Measurements from ENCODE around the gene DIAPH3. TPM values are rescaled to one million over a fixed set of nuclear protein-coding genes. Genes with fewer than 3 reads are reported as not detected.

The DIAPH3 gene
- total and polyA plus RNA-seq, 7 donors: 0.16 to 3.8 (median 1.1) TPM; not detected in 1

- intact Hi-C loops (cut with DNase I): loop anchor here (10.0 kb wide), 1 partner anchor 265 kb away; no protein-coding TSS in a partner anchor
- Histone ChIP-seq H3K36me3 (no peaks in the 10 kb centered on the region), H3K27me3 (no peaks in the 10 kb centered on the region), H3K4me3 (no peak overlapping the region), H3K27ac (no peak overlapping the region), H3K4me1 (peaks cover 0 to 6% (median 4%) of the 10 kb centered on the region in 4 donors), H3K9me3 (no peaks in the 10 kb centered on the region)
- WGBS, 2 donors: 90 to 94% methylated on average over 3 of the region's 3 CpGs
- TF ChIP-seq, protein P1, sequence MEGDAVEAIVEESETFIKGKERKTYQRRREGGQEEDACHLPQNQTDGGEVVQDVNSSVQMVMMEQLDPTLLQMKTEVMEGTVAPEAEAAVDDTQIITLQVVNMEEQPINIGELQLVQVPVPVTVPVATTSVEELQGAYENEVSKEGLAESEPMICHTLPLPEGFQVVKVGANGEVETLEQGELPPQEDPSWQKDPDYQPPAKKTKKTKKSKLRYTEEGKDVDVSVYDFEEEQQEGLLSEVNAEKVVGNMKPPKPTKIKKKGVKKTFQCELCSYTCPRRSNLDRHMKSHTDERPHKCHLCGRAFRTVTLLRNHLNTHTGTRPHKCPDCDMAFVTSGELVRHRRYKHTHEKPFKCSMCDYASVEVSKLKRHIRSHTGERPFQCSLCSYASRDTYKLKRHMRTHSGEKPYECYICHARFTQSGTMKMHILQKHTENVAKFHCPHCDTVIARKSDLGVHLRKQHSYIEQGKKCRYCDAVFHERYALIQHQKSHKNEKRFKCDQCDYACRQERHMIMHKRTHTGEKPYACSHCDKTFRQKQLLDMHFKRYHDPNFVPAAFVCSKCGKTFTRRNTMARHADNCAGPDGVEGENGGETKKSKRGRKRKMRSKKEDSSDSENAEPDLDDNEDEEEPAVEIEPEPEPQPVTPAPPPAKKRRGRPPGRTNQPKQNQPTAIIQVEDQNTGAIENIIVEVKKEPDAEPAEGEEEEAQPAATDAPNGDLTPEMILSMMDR (IDR thresholded peaks at IDR 0.05): no peak
- no peak for TF ChIP-seq EP300 (IDR thresholded peaks at IDR 0.05)
- no peak for TF ChIP-seq POLR2AphosphoS5 (IDR thresholded peaks at IDR 0.05)
- TF ChIP-seq POLR2A (IDR thresholded peaks at IDR 0.05): no peak
- no peak for DNase-seq
Observed at GRCh38 chr13:60169239-60170031, 5.7 kb upstream of the DIAPH3 start.

DNA sequence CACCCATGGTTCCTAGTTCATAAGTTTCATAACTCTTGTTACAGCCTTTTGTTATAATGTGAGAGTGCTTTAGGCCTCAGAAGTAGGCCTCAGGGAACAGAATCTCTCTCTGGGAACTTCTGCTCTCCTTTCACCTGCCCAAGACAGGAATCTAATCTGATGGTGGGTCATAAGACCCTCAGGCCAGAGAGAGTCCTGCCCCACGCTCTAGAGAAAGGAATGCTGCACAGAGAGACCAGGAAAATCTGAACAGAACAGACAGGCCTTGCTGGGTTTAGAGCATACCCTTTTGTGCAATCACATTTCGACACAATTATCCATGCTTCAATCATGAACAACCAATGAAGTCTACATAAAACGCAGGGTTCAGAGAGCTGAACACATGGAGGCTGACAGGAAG is 3.4 kb upstream of the DIAPH3 start:
- no peak overlapping the region for H3K27ac ChIP-seq
- intact Hi-C loops (cut with DNase I): loop anchor here (10.0 kb wide), 1 partner anchor 268 kb away; no protein-coding TSS in a partner anchor
- TF ChIP-seq EP300 (IDR thresholded peaks at IDR 0.05) (no peak), POLR2AphosphoS5 (IDR thresholded peaks at IDR 0.05) (no peak), POLR2A (IDR thresholded peaks at IDR 0.05) (no peak)
- TF ChIP-seq, protein P1 (IDR thresholded peaks at IDR 0.05): no peak
- no peaks in the 10 kb centered on the region for H3K36me3 ChIP-seq
- DNase-seq: no peak
- H3K27me3 ChIP-seq: no peaks in the 10 kb centered on the region
- WGBS, 2 donors: 85 to 94% methylated on average over 3 of the region's 3 CpGs
- no peaks in the 10 kb centered on the region for H3K9me3 ChIP-seq
- peaks cover 0 to 18% (median 14%) of the 10 kb centered on the region in 4 donors for H3K4me1 ChIP-seq
- no peak overlapping the region for H3K4me3 ChIP-seq

GRCh38 chr13:60165391-60166099 is 1.8 kb upstream of the DIAPH3 start:
- intact Hi-C loops (cut with DNase I): loop anchor here (2.0 to 10.0 kb wide), 2 partner anchors 231 to 269 kb away; partner anchors contain the start of gene TDRD3
- Histone ChIP-seq H3K27ac (no peak overlapping the region), H3K4me3 (no peak overlapping the region), H3K9me3 (no peaks in the 10 kb centered on the region), H3K27me3 (no peaks in the 10 kb centered on the region), H3K36me3 (no peaks in the 10 kb centered on the region), H3K4me1 (peaks cover 0 to 18% (median 14%) of the 10 kb centered on the region in 4 donors)
- no peak for TF ChIP-seq POLR2AphosphoS5 (IDR thresholded peaks at IDR 0.05)
- TF ChIP-seq EP300 (IDR thresholded peaks at IDR 0.05): no peak
- TF ChIP-seq, protein P1 (IDR thresholded peaks at IDR 0.05): no peak
- no peak for TF ChIP-seq POLR2A (IDR thresholded peaks at IDR 0.05)
- WGBS, 2 donors: 74 to 87% methylated on average over 3 of the region's 3 CpGs
- no peak for DNase-seq

DNA sequence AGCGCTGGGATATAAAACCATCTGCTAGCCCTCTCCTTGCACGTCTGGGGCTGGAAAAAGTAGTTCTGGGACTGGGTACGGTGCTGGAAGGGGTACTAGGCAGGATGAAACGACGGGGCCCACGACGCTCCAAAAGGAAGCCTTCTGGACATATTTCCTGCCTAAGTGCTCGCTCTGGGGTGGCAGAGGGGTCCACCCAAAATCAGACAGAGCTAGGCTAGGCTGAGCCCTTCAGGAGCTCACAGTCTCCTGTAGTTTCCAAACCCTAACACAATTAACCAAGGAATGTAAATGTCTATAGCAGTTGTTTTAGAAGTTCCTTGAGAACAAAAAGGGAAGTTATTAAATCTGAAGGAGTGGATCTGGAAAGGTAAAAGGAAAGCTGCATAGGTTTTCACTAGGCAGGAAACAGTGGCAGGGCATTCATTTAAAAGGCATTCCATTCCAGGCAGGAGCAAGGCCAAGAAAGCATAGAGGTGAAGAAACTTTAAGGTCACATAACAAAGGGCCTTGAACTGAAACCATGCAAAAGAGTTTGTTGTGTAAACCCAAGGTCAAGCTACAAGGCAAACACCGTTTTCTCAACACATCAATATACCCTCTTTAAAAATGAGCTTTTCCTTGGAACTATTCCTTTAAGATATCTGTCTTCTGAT is 634 bp upstream of the DIAPH3 start:
- Histone ChIP-seq H3K27me3 (no peaks in the 10 kb centered on the region), H3K4me3 (peak overlapping the region; percentile 60 to 79 (median 65)), H3K36me3 (no peaks in the 10 kb centered on the region), H3K9me3 (no peaks in the 10 kb centered on the region), H3K27ac (peak overlapping the region; percentile 88 to 92 (median 90)), H3K4me1 (peaks cover 0 to 18% (median 14%) of the 10 kb centered on the region in 4 donors)
- no peak for DNase-seq
- TF ChIP-seq EP300 (IDR thresholded peaks at IDR 0.05): no peak
- TF ChIP-seq POLR2A (IDR thresholded peaks at IDR 0.05): no peak
- TF ChIP-seq POLR2AphosphoS5 (IDR thresholded peaks at IDR 0.05): no peak
- TF ChIP-seq, protein P1 (IDR thresholded peaks at IDR 0.05): no peak
- intact Hi-C loops (cut with DNase I): loop anchor here (2.0 to 10.0 kb wide), 2 partner anchors 232 to 270 kb away; partner anchors contain the start of gene TDRD3
- WGBS, 2 donors: 5 to 8% methylated on average over 9 of the region's 9 CpGs

All from sigmoid colon (tissue), 7 donors.